ENCODE measurements around the gene FKBP8.

The FKBP8 gene

DNA sequence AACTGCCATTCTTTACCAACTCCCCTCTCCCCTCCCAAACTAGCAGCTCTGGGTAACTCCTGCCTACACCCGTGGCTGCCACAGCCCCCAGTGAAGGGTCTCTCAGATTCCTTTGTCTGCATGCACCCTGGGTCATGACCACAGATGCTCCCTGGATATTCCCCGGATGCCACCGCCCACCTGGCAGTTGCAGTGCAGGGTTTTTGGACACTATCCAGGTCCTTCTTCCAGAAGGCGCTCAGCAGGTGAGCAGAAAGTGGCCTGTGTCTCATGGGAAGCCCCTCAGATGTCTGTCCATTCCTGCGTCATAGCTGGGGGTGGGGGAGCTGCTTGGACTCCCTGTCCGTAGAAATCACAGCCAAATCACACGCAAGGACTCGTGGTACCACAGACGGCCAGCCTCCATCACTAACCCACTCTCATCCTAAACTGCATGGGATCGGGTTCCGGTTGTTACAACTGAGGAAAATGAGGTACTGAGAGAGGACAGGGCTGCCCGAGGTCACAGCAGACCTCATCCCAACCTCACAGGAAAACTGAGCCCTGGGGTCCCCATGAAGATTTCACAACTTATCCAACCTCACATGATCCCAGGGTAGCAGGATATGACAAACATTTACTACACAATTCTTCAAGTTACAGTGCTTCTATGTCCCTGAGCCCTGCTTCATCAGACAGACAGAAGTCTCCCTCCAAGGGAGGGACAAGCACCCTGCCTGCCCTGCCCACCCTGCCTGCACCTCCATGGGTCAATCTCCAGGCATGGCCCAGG, 60.1 kb downstream of the FKBP8 start:
- DNase-seq (ENCODE audit: low read depth): no peak

Measured in EH (cell line).